HG02884 (cell line): ENCODE measurements around the gene SSH2.

Experiments
- ATAC-seq: cut with Tn5 transposase; IDR thresholded peaks from one replicate; pipeline ENCODE4 v1.9.1; 2021; ENCODE audit warnings: mild to moderate bottlenecking, moderate library complexity; ENCODE audit not compliant: unreplicated experiment

The SSH2 gene

GRCh38 chr17:29592850-29593551 is 337.0 kb downstream of the SSH2 start, which contains the start of gene ANKRD13B:
Gene ANKRD13B (plus strand): TSS chr17:29593132. CDS start chr17:29593622, 490 bp downstream.
- no peak for ATAC-seq

- ATAC-seq: no peak
Measured at GRCh38 chr17:29591737-29592608, 338.1 kb downstream of the SSH2 start.

GRCh38 chr17:29591146-29591736 is 338.8 kb downstream of the SSH2 start:
- ATAC-seq: no peak

- ATAC-seq: no peak
Measured at GRCh38 chr17:29590411-29591145, 339.4 kb downstream of the SSH2 start.

GRCh38 chr17:29589524-29590410 is 340.3 kb downstream of the SSH2 start, which contains the start of gene GIT1:
Gene GIT1 (minus strand): TSS chr17:29589648. CDS start chr17:29589378, 270 bp downstream.
- ATAC-seq: no peak

GRCh38 chr17:29588562-29589411 is 341.2 kb downstream of the SSH2 start:
- ATAC-seq: no peak

- no peak for ATAC-seq
Measured at GRCh38 chr17:29588017-29588561, 341.9 kb downstream of the SSH2 start.

- ATAC-seq: no peak
Measured at GRCh38 chr17:29587591-29587990, 342.4 kb downstream of the SSH2 start.

GRCh38 chr17:29586676-29587469 is 343.2 kb downstream of the SSH2 start:
- no peak for ATAC-seq

GRCh38 chr17:29585080-29585751 is 344.8 kb downstream of the SSH2 start:
- ATAC-seq: no peak

- no peak for ATAC-seq
Measured at GRCh38 chr17:29584452-29585079, 345.5 kb downstream of the SSH2 start.

- no peak for ATAC-seq
Measured at GRCh38 chr17:29583324-29584248, 346.4 kb downstream of the SSH2 start.

- no peak for ATAC-seq
Measured at GRCh38 chr17:29582772-29583171, 347.3 kb downstream of the SSH2 start.

- ATAC-seq: no peak
Measured at GRCh38 chr17:29582254-29582765, 347.7 kb downstream of the SSH2 start.

GRCh38 chr17:29581583-29582253 is 348.3 kb downstream of the SSH2 start:
- no peak for ATAC-seq
